Measurements from ENCODE around the gene MRPS18B.

Gene MRPS18B

GRCh38 chr6:30617565-30618269 is at the start of gene MRPS18B:
MRPS18B (plus strand) TSS chr6:30617840; CDS start chr6:30617866, 26 bp downstream.
- Histone ChIP-seq H3K4me2 (ENCODE audit: low read length) (peak within 1 kb of the TSS; percentile 98), H3K27me3 (ENCODE audit: insufficient read depth, low read length) (no peaks in the 10 kb centered on the region), H3K9me3 (ENCODE audit: low read length) (no peaks in the 10 kb centered on the region), H3K36me3 (ENCODE audit: insufficient read depth, low read length) (peaks cover 73% of the 10 kb centered on the region), H3K4me3 (ENCODE audit: low read depth, low read length, poor library complexity, severe bottlenecking) (peak within 1 kb of the TSS; percentile 97), H2AFZ (ENCODE audit: low read length) (no peak within 1 kb of the TSS), H3K9ac (ENCODE audit: low read length) (peak within 1 kb of the TSS; percentile 100), H3K79me2 (ENCODE audit: insufficient read depth, low read length) (peaks cover 42% of the 10 kb centered on the region), H3F3A (ENCODE audit: insufficient read depth, low read length) (0 out of 2 replicates have a peak, but pooled peaks cover 2% of the 10 kb centered on the region), H3K27ac (ENCODE audit: low read depth, low read length, poor library complexity, severe bottlenecking) (peak within 1 kb of the TSS; percentile 93), H3K9me2 (ENCODE audit: low read depth, low read length) (no peaks in the 10 kb centered on the region), H4K20me1 (ENCODE audit: insufficient read depth, low read length) (no peaks in the 10 kb centered on the region), H3K4me1 (ENCODE audit: insufficient read depth, low read length, severe bottlenecking) (peaks cover 33% of the 10 kb centered on the region)
- TF ChIP-seq, protein P1, sequence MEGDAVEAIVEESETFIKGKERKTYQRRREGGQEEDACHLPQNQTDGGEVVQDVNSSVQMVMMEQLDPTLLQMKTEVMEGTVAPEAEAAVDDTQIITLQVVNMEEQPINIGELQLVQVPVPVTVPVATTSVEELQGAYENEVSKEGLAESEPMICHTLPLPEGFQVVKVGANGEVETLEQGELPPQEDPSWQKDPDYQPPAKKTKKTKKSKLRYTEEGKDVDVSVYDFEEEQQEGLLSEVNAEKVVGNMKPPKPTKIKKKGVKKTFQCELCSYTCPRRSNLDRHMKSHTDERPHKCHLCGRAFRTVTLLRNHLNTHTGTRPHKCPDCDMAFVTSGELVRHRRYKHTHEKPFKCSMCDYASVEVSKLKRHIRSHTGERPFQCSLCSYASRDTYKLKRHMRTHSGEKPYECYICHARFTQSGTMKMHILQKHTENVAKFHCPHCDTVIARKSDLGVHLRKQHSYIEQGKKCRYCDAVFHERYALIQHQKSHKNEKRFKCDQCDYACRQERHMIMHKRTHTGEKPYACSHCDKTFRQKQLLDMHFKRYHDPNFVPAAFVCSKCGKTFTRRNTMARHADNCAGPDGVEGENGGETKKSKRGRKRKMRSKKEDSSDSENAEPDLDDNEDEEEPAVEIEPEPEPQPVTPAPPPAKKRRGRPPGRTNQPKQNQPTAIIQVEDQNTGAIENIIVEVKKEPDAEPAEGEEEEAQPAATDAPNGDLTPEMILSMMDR (IDR thresholded peaks at IDR 0.05; ENCODE audit: low read length), result no peak
- no peak for TF ChIP-seq EZH2 (IDR thresholded peaks at IDR 0.05; ENCODE audit: borderline replicate concordance, low read length)

DNA sequence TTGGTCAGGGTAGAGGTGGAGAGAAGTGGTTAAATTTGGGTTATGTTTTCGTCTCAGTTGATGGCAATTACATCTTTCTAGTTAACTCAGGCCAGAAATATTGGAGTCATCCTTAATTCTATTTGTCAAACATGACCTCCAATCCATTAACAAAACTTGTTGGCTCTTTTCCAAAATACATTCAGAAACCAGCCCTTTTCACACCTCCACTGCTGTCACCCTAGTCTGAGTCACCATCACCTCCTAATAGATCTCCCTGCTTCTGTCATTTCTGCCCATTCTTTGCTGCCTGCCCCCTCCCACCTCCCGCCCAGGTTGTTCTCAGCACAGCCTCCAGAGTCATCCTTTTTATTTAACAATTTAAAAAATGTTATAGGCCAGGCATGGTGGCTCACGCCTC is 49.4 kb upstream of the MRPS18B start:
- H3K27me3 ChIP-seq (ENCODE audit: insufficient read depth, low read length), result no peaks in the 10 kb centered on the region
- no peak overlapping the region for H3K4me3 ChIP-seq (ENCODE audit: low read depth, low read length, poor library complexity, severe bottlenecking)
- H3K4me1 ChIP-seq (ENCODE audit: insufficient read depth, low read length, severe bottlenecking), result peaks cover 31% of the 10 kb centered on the region
- no peak overlapping the region for H3K4me2 ChIP-seq (ENCODE audit: low read length)
- H3K9me3 ChIP-seq (ENCODE audit: low read length), result no peaks in the 10 kb centered on the region
- peaks cover 12% of the 10 kb centered on the region; the same call in 1 of the 2 replicates for H3K36me3 ChIP-seq (ENCODE audit: insufficient read depth, low read length)
- H3K9ac ChIP-seq (ENCODE audit: low read length), result no peak overlapping the region
- no peaks in the 10 kb centered on the region for H3F3A ChIP-seq (ENCODE audit: insufficient read depth, low read length)
- TF ChIP-seq, protein P1 (IDR thresholded peaks at IDR 0.05; ENCODE audit: low read length), result no peak
- no peak for TF ChIP-seq EZH2 (IDR thresholded peaks at IDR 0.05; ENCODE audit: borderline replicate concordance, low read length)
- no peak overlapping the region for H2AFZ ChIP-seq (ENCODE audit: low read length)
- H4K20me1 ChIP-seq (ENCODE audit: insufficient read depth, low read length), result 0 out of 2 replicates have a peak, but pooled peaks cover 3% of the 10 kb centered on the region
- no peak overlapping the region for H3K27ac ChIP-seq (ENCODE audit: low read depth, low read length, poor library complexity, severe bottlenecking)
- H3K9me2 ChIP-seq (ENCODE audit: low read depth, low read length), result no peaks in the 10 kb centered on the region
- peaks cover 18% of the 10 kb centered on the region for H3K79me2 ChIP-seq (ENCODE audit: insufficient read depth, low read length)

GRCh38 chr6:30570263-30570662 is 47.4 kb upstream of the MRPS18B start:
- Histone ChIP-seq H3F3A (ENCODE audit: insufficient read depth, low read length) (no peaks in the 10 kb centered on the region), H3K36me3 (ENCODE audit: insufficient read depth, low read length) (peaks cover 14% of the 10 kb centered on the region; the same call in 1 of the 2 replicates), H3K27ac (ENCODE audit: low read depth, low read length, poor library complexity, severe bottlenecking) (no peak overlapping the region), H3K79me2 (ENCODE audit: insufficient read depth, low read length) (peaks cover 38% of the 10 kb centered on the region), H3K9ac (ENCODE audit: low read length) (peak overlapping the region; percentile 91), H3K9me2 (ENCODE audit: low read depth, low read length) (no peaks in the 10 kb centered on the region), H3K4me2 (ENCODE audit: low read length) (peak overlapping the region; percentile 93), H4K20me1 (ENCODE audit: insufficient read depth, low read length) (0 out of 2 replicates have a peak, but pooled peaks cover 3% of the 10 kb centered on the region), H3K27me3 (ENCODE audit: insufficient read depth, low read length) (no peaks in the 10 kb centered on the region), H3K4me1 (ENCODE audit: insufficient read depth, low read length, severe bottlenecking) (peaks cover 42% of the 10 kb centered on the region), H2AFZ (ENCODE audit: low read length) (no peak overlapping the region), H3K4me3 (ENCODE audit: low read depth, low read length, poor library complexity, severe bottlenecking) (peak overlapping the region; percentile 89), H3K9me3 (ENCODE audit: low read length) (no peaks in the 10 kb centered on the region)
- no peak for TF ChIP-seq EZH2 (IDR thresholded peaks at IDR 0.05; ENCODE audit: borderline replicate concordance, low read length)
- TF ChIP-seq, protein P1 (IDR thresholded peaks at IDR 0.05; ENCODE audit: low read length), result no peak

Measured in OCI-LY1 (cell line).